ENCODE results near the gene CHD1L.
"Not testable (repeated sequence)": the region's sequence is repeated elsewhere in the genome, so short reads cannot be mapped to it uniquely, and the experiment has no call there.

DNA sequence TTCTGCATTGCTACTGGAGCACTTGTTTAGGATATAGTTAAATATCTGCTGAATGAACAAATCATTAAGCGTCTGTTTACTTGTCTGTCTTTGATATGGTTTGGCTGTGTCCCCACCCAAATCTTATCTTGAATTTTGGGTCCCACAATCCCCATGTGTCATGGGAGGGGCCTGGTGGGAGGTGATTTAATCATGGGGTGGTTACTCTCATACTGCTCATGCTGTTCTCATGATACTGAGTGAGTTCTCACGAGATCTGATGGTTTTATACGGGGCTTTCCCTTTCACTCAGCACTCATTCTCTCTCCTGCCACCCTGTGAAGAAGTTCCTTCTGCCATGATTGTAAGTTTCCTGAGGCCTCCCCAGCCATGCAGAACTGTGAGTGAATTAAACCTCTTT, 45.2 kb upstream of the CHD1L start:
- TF ChIP-seq, protein P1, sequence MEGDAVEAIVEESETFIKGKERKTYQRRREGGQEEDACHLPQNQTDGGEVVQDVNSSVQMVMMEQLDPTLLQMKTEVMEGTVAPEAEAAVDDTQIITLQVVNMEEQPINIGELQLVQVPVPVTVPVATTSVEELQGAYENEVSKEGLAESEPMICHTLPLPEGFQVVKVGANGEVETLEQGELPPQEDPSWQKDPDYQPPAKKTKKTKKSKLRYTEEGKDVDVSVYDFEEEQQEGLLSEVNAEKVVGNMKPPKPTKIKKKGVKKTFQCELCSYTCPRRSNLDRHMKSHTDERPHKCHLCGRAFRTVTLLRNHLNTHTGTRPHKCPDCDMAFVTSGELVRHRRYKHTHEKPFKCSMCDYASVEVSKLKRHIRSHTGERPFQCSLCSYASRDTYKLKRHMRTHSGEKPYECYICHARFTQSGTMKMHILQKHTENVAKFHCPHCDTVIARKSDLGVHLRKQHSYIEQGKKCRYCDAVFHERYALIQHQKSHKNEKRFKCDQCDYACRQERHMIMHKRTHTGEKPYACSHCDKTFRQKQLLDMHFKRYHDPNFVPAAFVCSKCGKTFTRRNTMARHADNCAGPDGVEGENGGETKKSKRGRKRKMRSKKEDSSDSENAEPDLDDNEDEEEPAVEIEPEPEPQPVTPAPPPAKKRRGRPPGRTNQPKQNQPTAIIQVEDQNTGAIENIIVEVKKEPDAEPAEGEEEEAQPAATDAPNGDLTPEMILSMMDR (IDR thresholded peaks at IDR 0.05; ENCODE audit: extremely low read depth in 1 of 2, insufficient read depth in 1 of 2, low read depth in 1 of 2, low read length in 2 of 2) = not testable (repeated sequence)
- TF ChIP-seq POLR2AphosphoS5 (IDR thresholded peaks at IDR 0.05; ENCODE audit: insufficient read depth, low read depth, low read length); EZH2 (IDR thresholded peaks at IDR 0.05; ENCODE audit: borderline replicate concordance, low read depth, low read length, severe bottlenecking); POLR2A (IDR thresholded peaks at IDR 0.05; ENCODE audit: low read depth, low read length); MYC (IDR thresholded peaks at IDR 0.05; ENCODE audit: low read depth, low read length); JUN (IDR thresholded peaks at IDR 0.05; ENCODE audit: borderline replicate concordance, insufficient read depth, insufficient read length, low read depth); GATA2 (IDR thresholded peaks at IDR 0.05; ENCODE audit: insufficient read depth, insufficient read length, low read depth, low read length); FOS (IDR thresholded peaks at IDR 0.05; ENCODE audit: borderline replicate concordance, insufficient read depth, low read length): not testable (repeated sequence)
- TF ChIP-seq, protein P2, sequence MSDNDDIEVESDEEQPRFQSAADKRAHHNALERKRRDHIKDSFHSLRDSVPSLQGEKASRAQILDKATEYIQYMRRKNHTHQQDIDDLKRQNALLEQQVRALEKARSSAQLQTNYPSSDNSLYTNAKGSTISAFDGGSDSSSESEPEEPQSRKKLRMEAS (IDR thresholded peaks at IDR 0.05; ENCODE audit: insufficient read depth, insufficient read length) = not testable (repeated sequence)

All from endothelial cell of umbilical vein (primary cell).